Heart right ventricle (tissue), 16 donors: ENCODE results near the gene TP53I3. TPM values are rescaled to one million over a fixed set of nuclear protein-coding genes. Genes with fewer than 3 reads are reported as not detected.

Experiments
- ATAC-seq, 8 donors: fragments of 200-7000 bp; cut with Tn5 transposase; one replicate each; pipeline ENCODE4 v1.9.1; 2020; ENCODE audit warnings: mild to moderate bottlenecking in 8 of 8, moderate library complexity in 8 of 8, moderate number of reproducible peaks in 1 of 8
- DNase-seq, 2 donors: peaks; one replicate each; pipeline ENCODE4 v3.0.0-alpha.2; 2020
- H3K27ac ChIP-seq, 10 donors: fragments of 200-600 bp; sonication (generic) in 2 of 10; one replicate each; pipeline versions ENCODE4 v1.5.0 to v1.8.0; 2020 to 2022; ENCODE audit warnings: mild to moderate bottlenecking in 3 of 10
- H3K27me3 ChIP-seq, 7 donors: fragments of 200-600 bp; one replicate each; pipeline ENCODE4 v1.8.0; 2021 to 2022; ENCODE audit warnings: mild to moderate bottlenecking in 2 of 7
- H3K36me3 ChIP-seq, 9 donors: fragments of 200-600 bp; sonication (generic) in 1 of 9; one replicate each; pipeline versions ENCODE4 v1.5.0 to v1.8.0; 2020 to 2022; ENCODE audit warnings: mild to moderate bottlenecking in 2 of 9
- H3K4me1 ChIP-seq, 9 donors: fragments of 200-600 bp; sonication (generic) in 1 of 9; one replicate each; pipeline versions ENCODE4 v1.5.0 to v1.8.0; 2020 to 2022; ENCODE audit warnings: mild to moderate bottlenecking in 4 of 9
- H3K4me3 ChIP-seq, 10 donors: fragments of 200-600 bp; sonication (generic) in 2 of 10; one replicate each; pipeline versions ENCODE4 v1.5.0 to v1.8.0; 2020 to 2022; ENCODE audit warnings: mild to moderate bottlenecking in 7 of 10, moderate library complexity in 2 of 10
- H3K9me3 ChIP-seq, 11 donors: fragments of 200-600 bp in 10 of 11; sonication (generic) in 2 of 11; one replicate each; pipeline versions ENCODE4 v1.5.0 to v1.8.0; 2013 to 2022; ENCODE audit warnings: mild to moderate bottlenecking in 2 of 11, control low read depth in 1 of 11, moderate library complexity in 1 of 11
- CTCF ChIP-seq, 9 donors: fragments of 200-600 bp; sonication (generic) in 2 of 9; IDR thresholded peaks; one replicate each; pipeline versions ENCODE4 v1.5.0 to v1.8.0; 2021 to 2022; ENCODE audit warnings: antibody characterized with exemption in 9 of 9, mild to moderate bottlenecking in 5 of 9, moderate library complexity in 1 of 9
- WGBS, 2 donors: extraction: QIAGEN DNeasy Blood & Tissue Kit; methylation state at CpG; one replicate each; pipeline ENCODE4 v1.1.7; 2013; ENCODE audit warnings: inconsistent platforms in 1 of 2; 5-methylcytosine and 5-hydroxymethylcytosine counted together
- intact Hi-C, 10 donors: fragments of 100-400 bp; cut with DNase I; formaldehyde crosslinking; loops; one replicate each; pipeline versions ENCODE4 v1.11.1 to v1.14.2; 2022
- polyA plus RNA-seq, 2 donors: library from polyadenylated mRNA; stranded (reverse); fragments of 200-250 nt; gene quantifications; one replicate each; pipeline ENCODE4 v1.2.3, GENCODE V29; 2013
- total RNA-seq, 10 donors: library from RNA; stranded (reverse); fragmentation: NEBNext Ultra II Directional in 3 of 10; extraction: Animal tissue kit (Norgen Biotek cat#: 25700) in 3 of 10; gene quantifications; one replicate each; pipeline versions ENCODE4 v1.2.1 to v1.2.4, GENCODE V29; 2021 to 2023
- donor health status: Arrhythmogenic right ventricular cardiomyopathy.
- donor health status: ischemic (EF 13 %, LVEDD 7.1; RV severe dilation, severe dysfunction).
- donor health status: healthy with polysubstance abuse.
- donor health status: DM: no; HTN: yes; CAD: no.
- donor health status: DM: no; HTN: no; CAD: no.
- donor health status: ischemic (EF 25% LVEDD 6.9; RV normal size, moderate dysfunction).
- donor health status: ischemic (EF 25% LVEDD 5.7; RV mildly dilated, moderate dysfunction).
- donor health status: healthy.
- donor health status: DM: yes; HTN: yes; CAD: no.
- donor health status: Ischemic cardiomyopathy.
- donor health status: ischemic (EF 35%, LVEDD 5.7; RV mildly dilated, moderate dysfunction).
- donor health status: nonischemic (EF 11% LVEDD 7.7; RV severe dilation, severe dysfunction).
- donor health status: DM: yes; HTN: yes; CAD: no.
- donor health status: PGD.
- donor health status: ischemic (EF 29% LVEDD 5.4; RV normal size, mild dysfunction).
- donor health status: nonischemic (EF 23%, LVEDD 6.1; RV moderate dilation, normal function).

The TP53I3 gene
- total and polyA plus RNA-seq, 12 donors = 8.7 to 18.3 (median 13.5) TPM

GRCh38 chr2:24123922-24124580 lies 39.4 kb upstream of the TP53I3 start:
- no peaks in the 10 kb centered on the region for H3K9me3 ChIP-seq
- H3K36me3 ChIP-seq = no peaks in the 10 kb centered on the region
- H3K4me3 ChIP-seq = peak overlapping the region; percentile 64 to 82 (median 76)
- ATAC-seq = peak in 7 of 8 donors; percentile 2 to 17 (median 7)
- peaks cover 0 to 24% (median 14%) of the 10 kb centered on the region in 9 donors for H3K4me1 ChIP-seq
- intact Hi-C loops = loop anchor here in 4 of 10 donors (1.0 to 5.0 kb wide), 4 partner anchors 37 to 47 kb away; partner anchors contain the start of genes TP53I3 (in 2 of the 4) and SF3B6 (in 1 of the 4)
- 6 to 9% methylated on average over 9 of the region's 9 CpGs for WGBS, 2 donors
- no peaks in the 10 kb centered on the region for H3K27me3 ChIP-seq
- no peak for DNase-seq
- H3K27ac ChIP-seq = peak overlapping the region; percentile 86 to 98 (median 94)
- no peak for TF ChIP-seq CTCF (IDR thresholded peaks at IDR 0.05)

DNA sequence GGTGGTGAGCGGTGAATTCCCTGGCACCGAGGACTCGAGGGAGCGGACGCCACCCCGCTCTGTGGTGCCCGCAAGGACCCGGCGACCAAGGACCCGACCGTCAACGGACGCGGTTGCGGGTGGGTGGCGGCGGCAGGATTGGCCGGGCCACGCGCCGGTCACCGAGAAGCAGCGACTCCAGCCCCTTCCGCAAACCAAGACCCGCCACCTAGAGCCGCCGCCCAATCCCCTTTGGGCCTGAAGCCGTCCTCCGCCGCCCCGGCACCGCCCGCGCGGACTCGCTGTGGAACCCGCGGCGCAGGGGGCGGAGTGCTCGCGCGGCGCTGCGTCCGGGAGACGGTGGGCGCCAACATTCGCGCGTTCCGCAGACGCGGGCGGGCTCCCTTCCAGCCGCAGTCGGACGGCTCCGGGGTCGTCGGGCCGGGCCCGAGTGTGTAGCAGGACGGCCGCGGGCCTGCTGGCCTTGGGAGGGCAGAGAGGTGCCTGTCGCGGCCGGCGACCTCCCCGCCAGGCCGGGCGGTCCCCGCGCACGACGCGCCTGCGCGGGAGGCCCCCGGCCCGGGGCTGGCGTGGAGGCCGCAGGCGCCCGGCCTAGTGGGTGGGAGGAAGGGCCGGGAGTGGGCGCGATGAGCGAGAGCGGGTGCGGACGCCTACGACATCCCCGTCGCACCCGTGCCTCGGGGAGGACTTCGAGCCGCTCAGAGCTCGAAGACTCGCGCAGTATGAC lies 38.7 kb upstream of the TP53I3 start, which contains the start of the genes FAM228B and PFN4:
Gene FAM228B, plus strand, starts transcription at position 275 of the 727 bp plus-strand sequence. CDS start 893 bp downstream, outside the sequence.
Gene PFN4, minus strand, starts transcription at position 140 of the 727 bp plus-strand sequence. CDS start 799 bp downstream, outside the sequence.
- H3K27ac ChIP-seq = peak within 1 kb of the TSS; percentile 86 to 98 (median 94)
- H3K4me1 ChIP-seq = peaks cover 0 to 24% (median 14%) of the 10 kb centered on the region in 9 donors
- no peaks in the 10 kb centered on the region for H3K36me3 ChIP-seq
- ATAC-seq (peak; percentile 97 to 99 (median 98)), DNase-seq (peak; percentile 92)
- H3K9me3 ChIP-seq = no peaks in the 10 kb centered on the region
- 0% methylated on average over 99 to 103 of the region's 103 CpGs for WGBS, 2 donors
- H3K27me3 ChIP-seq = no peaks in the 10 kb centered on the region
- peak within 1 kb of the TSS; percentile 64 to 82 (median 76) for H3K4me3 ChIP-seq
- peak in 1 of 9 donors; percentile 14 for TF ChIP-seq CTCF (IDR thresholded peaks at IDR 0.05)
- intact Hi-C loops = loop anchor here in 4 of 10 donors (1.0 to 5.0 kb wide), 4 partner anchors 36 to 46 kb away; partner anchors contain the start of genes TP53I3 (in 2 of the 4) and SF3B6 (in 1 of the 4)

- no peak for DNase-seq
- intact Hi-C loops = loop anchor here in 4 of 10 donors (1.0 to 5.0 kb wide), 4 partner anchors 35 to 45 kb away; partner anchors contain the start of genes TP53I3 (in 2 of the 4) and SF3B6 (in 1 of the 4)
- Histone ChIP-seq H3K36me3 (no peaks in the 10 kb centered on the region), H3K4me1 (peaks cover 0 to 24% (median 14%) of the 10 kb centered on the region in 9 donors), H3K27me3 (no peaks in the 10 kb centered on the region), H3K27ac (peak overlapping the region; percentile 86 to 98 (median 94)), H3K4me3 (peak overlapping the region; percentile 64 to 82 (median 76)), H3K9me3 (no peaks in the 10 kb centered on the region)
- WGBS, 2 donors = 7 to 9% methylated on average over 15 of the region's 15 CpGs
- no peak for TF ChIP-seq CTCF (IDR thresholded peaks at IDR 0.05)
- ATAC-seq = peak in 1 of 8 donors; percentile 3
Measured at GRCh38 chr2:24122366-24123194, 37.9 kb upstream of the TP53I3 start.
